HEK293 (cell line): ENCODE data around the gene DTHD1.

ENCODE experiments used
- REST ChIP-seq: fragments of 450-650 bp; formaldehyde crosslinking; IDR thresholded peaks from 2 replicates; pipeline ENCODE4 v1.5.1; 2016; ENCODE audit warnings: missing biosample characterization, missing genetic modification characterization
- ZNF362 ChIP-seq: fragments of 450-650 bp; formaldehyde crosslinking; IDR thresholded peaks from 2 replicates; pipeline ENCODE4 v1.5.1; 2016; ENCODE audit warnings: missing biosample characterization, missing genetic modification characterization

GRCh38 chr4:36274158-36274557 lies 7.3 kb upstream of the DTHD1 start:
- TF ChIP-seq ZNF362 (no peak), REST (tag by site-specific recombination) (no peak)
